ENCODE data around the gene EDARADD.
"Not testable (repeated sequence)": the region's sequence is repeated elsewhere in the genome, so short reads cannot be mapped to it uniquely, and the experiment has no call there.

EDARADD gene

GRCh38 chr1:236426215-236426614 lies 32.1 kb downstream of the EDARADD start:
- FAIRE-seq (no peak), DNase-seq (ENCODE audit: extremely low spot score, insufficient read length, low read depth) (no peak)

- DNase-seq (ENCODE audit: extremely low spot score, insufficient read length, low read depth) (no peak), FAIRE-seq (peak; percentile 70)
Observed at GRCh38 chr1:236429715-236430274, 35.7 kb downstream of the EDARADD start.

GRCh38 chr1:236433819-236434315 lies 39.8 kb downstream of the EDARADD start:
- DNase-seq (ENCODE audit: extremely low spot score, insufficient read length, low read depth) (no peak), FAIRE-seq (no peak)

GRCh38 chr1:236438614-236439013 lies 44.5 kb downstream of the EDARADD start:
- no peak for FAIRE-seq

GRCh38 chr1:236440373-236440772 lies 46.3 kb downstream of the EDARADD start:
- FAIRE-seq (no peak), DNase-seq (ENCODE audit: extremely low spot score, insufficient read length, low read depth) (no peak)

More at GRCh38 chr1:236438614-236439013, 44.5 kb downstream of the EDARADD start:
- DNase-seq (ENCODE audit: extremely low spot score, insufficient read length, low read depth), result no peak

GRCh38 chr1:236450779-236451178 lies 56.7 kb downstream of the EDARADD start:
- no peak for DNase-seq (ENCODE audit: extremely low spot score, insufficient read length, low read depth)
- no peak for FAIRE-seq

- peak; percentile 31 for FAIRE-seq
- DNase-seq (ENCODE audit: extremely low spot score, insufficient read length, low read depth), result no peak
Observed at GRCh38 chr1:236451796-236452373, 57.8 kb downstream of the EDARADD start.

- DNase-seq (ENCODE audit: extremely low spot score, insufficient read length, low read depth), result no peak
- FAIRE-seq, result no peak
Observed at GRCh38 chr1:236455243-236455642, 61.2 kb downstream of the EDARADD start.

- DNase-seq (ENCODE audit: extremely low spot score, insufficient read length, low read depth) (peak; percentile 20), FAIRE-seq (peak; percentile 36)
Observed at GRCh38 chr1:236457775-236458174, 63.7 kb downstream of the EDARADD start.

GRCh38 chr1:236458996-236459395 lies 64.9 kb downstream of the EDARADD start:
- DNase-seq (ENCODE audit: extremely low spot score, insufficient read length, low read depth) (no peak), FAIRE-seq (no peak)

GRCh38 chr1:236460103-236460502 lies 66.0 kb downstream of the EDARADD start:
- no peak for FAIRE-seq

GRCh38 chr1:236464197-236464596 lies 70.1 kb downstream of the EDARADD start:
- FAIRE-seq; DNase-seq (ENCODE audit: extremely low spot score, insufficient read length, low read depth): not testable (repeated sequence)

More at GRCh38 chr1:236460103-236460502, 66.0 kb downstream of the EDARADD start:
- DNase-seq (ENCODE audit: extremely low spot score, insufficient read length, low read depth), result no peak

GRCh38 chr1:236465231-236465958 lies 71.3 kb downstream of the EDARADD start:
- FAIRE-seq (no peak), DNase-seq (ENCODE audit: extremely low spot score, insufficient read length, low read depth) (no peak)

- no peak for DNase-seq (ENCODE audit: extremely low spot score, insufficient read length, low read depth)
- FAIRE-seq, result peak; percentile 97
Observed at GRCh38 chr1:236465959-236466303, 71.8 kb downstream of the EDARADD start.

- no peak for FAIRE-seq
Observed at GRCh38 chr1:236467327-236467641, 73.2 kb downstream of the EDARADD start.

GRCh38 chr1:236468625-236469024 lies 74.5 kb downstream of the EDARADD start:
- no peak for FAIRE-seq
- DNase-seq (ENCODE audit: extremely low spot score, insufficient read length, low read depth), result no peak

More at GRCh38 chr1:236467327-236467641, 73.2 kb downstream of the EDARADD start:
- no peak for DNase-seq (ENCODE audit: extremely low spot score, insufficient read length, low read depth)

GRCh38 chr1:236469466-236469865 lies 75.4 kb downstream of the EDARADD start:
- FAIRE-seq, result no peak
- no peak for DNase-seq (ENCODE audit: extremely low spot score, insufficient read length, low read depth)

GRCh38 chr1:236471096-236471495 lies 77.0 kb downstream of the EDARADD start:
- DNase-seq (ENCODE audit: extremely low spot score, insufficient read length, low read depth) (no peak), FAIRE-seq (no peak)

- DNase-seq (ENCODE audit: extremely low spot score, insufficient read length, low read depth) (no peak), FAIRE-seq (no peak)
Observed at GRCh38 chr1:236471653-236472052, 77.6 kb downstream of the EDARADD start.

GRCh38 chr1:236472850-236473788 lies 79.0 kb downstream of the EDARADD start:
- no peak for DNase-seq (ENCODE audit: extremely low spot score, insufficient read length, low read depth)
- no peak for FAIRE-seq

Data from GM18507 (cell line).